DND-41 (cell line): ENCODE measurements around the gene ERO1B.

Experiments
- ATAC-seq: fragments of 200-7000 bp; cut with Tn5 transposase; 3 replicates; pipeline ENCODE4 v1.9.1; 2021; ENCODE audit warnings: low read depth; ENCODE audit not compliant: insufficient read depth
- DNase-seq: peaks from one replicate; pipeline ENCODE4 v3.0.0-alpha.2; 2020
- H2AFZ ChIP-seq: 2 replicates; pipeline ENCODE4 v1.6.0; 2012; ENCODE audit warnings: low read depth, low read length
- H3K27ac ChIP-seq: 2 replicates; pipeline ENCODE4 v1.5.1; 2012; ENCODE audit warnings: low read length, inconsistent platforms
- H3K27me3 ChIP-seq: fragments of 200-600 bp; sonication (generic); 2 replicates; pipeline ENCODE4 v1.6.0; 2012; ENCODE audit warnings: low read length, mild to moderate bottlenecking, inconsistent platforms; ENCODE audit not compliant: insufficient read depth, poor library complexity
- H3K36me3 ChIP-seq: 2 replicates; pipeline ENCODE4 v1.5.1; 2012; ENCODE audit warnings: low read length, inconsistent platforms; ENCODE audit not compliant: insufficient read depth
- H3K4me1 ChIP-seq: 2 replicates; pipeline ENCODE4 v1.5.1; 2012; ENCODE audit warnings: mild to moderate bottlenecking, low read length; ENCODE audit not compliant: insufficient read depth
- H3K4me2 ChIP-seq: 2 replicates; pipeline ENCODE4 v1.6.0; 2012; ENCODE audit warnings: mild to moderate bottlenecking, moderate library complexity, low read length, inconsistent platforms; ENCODE audit not compliant: insufficient read depth
- H3K4me3 ChIP-seq, 2 experiments: fragments of 200-600 bp in 1 of 2; shearing (Covaris generic) in 1 of 2; 2 replicates each; pipeline ENCODE4 v1.5.1; 2012 to 2016; ENCODE audit warnings: inconsistent platforms in 2 of 2, low read length in 2 of 2, mild to moderate bottlenecking in 2 of 2, low read depth in 1 of 2, moderate library complexity in 1 of 2
- H3K79me2 ChIP-seq: 2 replicates; pipeline ENCODE4 v1.6.0; 2012; ENCODE audit warnings: low read length, inconsistent platforms; ENCODE audit not compliant: insufficient read depth
- H3K9ac ChIP-seq: 2 replicates; pipeline ENCODE4 v1.6.0; 2012; ENCODE audit warnings: low read depth, mild to moderate bottlenecking, inconsistent platforms, low read length, moderate library complexity
- H3K9me3 ChIP-seq: 2 replicates; pipeline ENCODE4 v1.5.1; 2012; ENCODE audit warnings: low read length, moderate library complexity, mild to moderate bottlenecking, inconsistent platforms; ENCODE audit not compliant: insufficient read depth, severe bottlenecking
- H4K20me1 ChIP-seq: 2 replicates; pipeline ENCODE4 v1.6.0; 2012; ENCODE audit warnings: low read length; ENCODE audit not compliant: insufficient read depth
- EZH2 ChIP-seq: IDR thresholded peaks from 3 replicates; pipeline ENCODE4 v1.6.1; 2012; ENCODE audit warnings: borderline replicate concordance, low read depth, mild to moderate bottlenecking, moderate library complexity, low read length, inconsistent platforms; ENCODE audit not compliant: severe bottlenecking
- TF ChIP-seq, protein P1 (sequence below): IDR thresholded peaks from 2 replicates; pipeline ENCODE4 v1.5.1; 2012; ENCODE audit warnings: borderline replicate concordance, low read length, moderate library complexity, mild to moderate bottlenecking; ENCODE audit not compliant: poor library complexity, severe bottlenecking; ENCODE audit errors: extremely low read depth

Gene ERO1B

DNA sequence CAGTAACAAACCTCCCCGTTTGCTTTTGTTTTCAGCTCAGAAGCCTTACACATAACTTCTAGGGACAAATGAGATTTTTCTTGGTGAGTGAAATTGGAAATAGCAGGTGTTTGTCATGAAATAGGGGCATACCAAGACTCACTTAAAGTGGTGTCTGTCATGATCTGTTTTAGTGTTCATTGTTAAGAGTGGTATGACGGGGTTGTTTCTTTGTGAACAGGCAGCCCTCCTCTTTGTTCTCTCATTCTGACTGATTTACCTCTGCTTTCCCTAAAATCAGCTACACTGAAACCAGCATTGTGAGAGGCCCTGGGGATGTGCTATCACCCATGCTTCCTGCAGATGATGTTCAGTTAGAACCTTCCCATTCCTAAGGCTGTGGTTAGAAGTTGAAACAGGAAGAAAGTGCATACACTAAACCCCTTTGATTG lies 2.5 kb upstream of the ERO1B start:
- H3K9ac ChIP-seq: peak overlapping the region; percentile 30
- TF ChIP-seq EZH2: no peak
- TF ChIP-seq, protein P1, sequence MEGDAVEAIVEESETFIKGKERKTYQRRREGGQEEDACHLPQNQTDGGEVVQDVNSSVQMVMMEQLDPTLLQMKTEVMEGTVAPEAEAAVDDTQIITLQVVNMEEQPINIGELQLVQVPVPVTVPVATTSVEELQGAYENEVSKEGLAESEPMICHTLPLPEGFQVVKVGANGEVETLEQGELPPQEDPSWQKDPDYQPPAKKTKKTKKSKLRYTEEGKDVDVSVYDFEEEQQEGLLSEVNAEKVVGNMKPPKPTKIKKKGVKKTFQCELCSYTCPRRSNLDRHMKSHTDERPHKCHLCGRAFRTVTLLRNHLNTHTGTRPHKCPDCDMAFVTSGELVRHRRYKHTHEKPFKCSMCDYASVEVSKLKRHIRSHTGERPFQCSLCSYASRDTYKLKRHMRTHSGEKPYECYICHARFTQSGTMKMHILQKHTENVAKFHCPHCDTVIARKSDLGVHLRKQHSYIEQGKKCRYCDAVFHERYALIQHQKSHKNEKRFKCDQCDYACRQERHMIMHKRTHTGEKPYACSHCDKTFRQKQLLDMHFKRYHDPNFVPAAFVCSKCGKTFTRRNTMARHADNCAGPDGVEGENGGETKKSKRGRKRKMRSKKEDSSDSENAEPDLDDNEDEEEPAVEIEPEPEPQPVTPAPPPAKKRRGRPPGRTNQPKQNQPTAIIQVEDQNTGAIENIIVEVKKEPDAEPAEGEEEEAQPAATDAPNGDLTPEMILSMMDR: no peak
- H3K4me1 ChIP-seq: peaks cover 53% of the 10 kb centered on the region
- no peaks in the 10 kb centered on the region for H3K27me3 ChIP-seq
- peak overlapping the region; percentile 64 for H2AFZ ChIP-seq
- H3K9me3 ChIP-seq: no peaks in the 10 kb centered on the region
- peak overlapping the region; percentile 65 for H3K4me2 ChIP-seq
- H3K36me3 ChIP-seq: no peaks in the 10 kb centered on the region; the same call in 1 of the 2 replicates
- H3K79me2 ChIP-seq: peaks cover 13% of the 10 kb centered on the region; the same call in 1 of the 2 replicates
- peak overlapping the region; percentile 80 for H3K27ac ChIP-seq
- peak; percentile 50 for ATAC-seq
- DNase-seq: peak; percentile 49
- H4K20me1 ChIP-seq: no peaks in the 10 kb centered on the region
- H3K4me3 ChIP-seq: peak overlapping the region in 1 of 2 experiments; percentile 26; a peak in 2 of 4 replicates

DNA sequence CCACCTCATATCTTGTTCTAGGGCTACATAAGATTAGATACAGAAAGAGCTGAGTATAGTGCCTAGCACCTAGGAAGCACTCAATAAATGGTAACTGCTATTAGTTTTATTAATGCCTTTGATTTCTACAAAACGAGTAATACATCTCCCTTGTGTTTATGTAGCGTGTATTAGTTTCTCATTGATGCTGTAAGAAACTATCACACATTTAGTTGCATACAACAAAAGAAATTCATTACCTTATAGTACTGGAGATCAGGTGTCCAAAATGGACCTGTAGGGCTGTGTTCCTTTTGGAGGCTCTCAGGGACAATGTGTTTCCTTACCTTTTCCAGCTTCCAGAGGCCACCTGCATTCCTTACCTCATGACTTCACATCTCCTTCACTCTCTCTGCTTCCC lies 961 bp upstream of the ERO1B start:
- ATAC-seq: no peak
- TF ChIP-seq, protein P1: no peak
- no peak for TF ChIP-seq EZH2
- Histone ChIP-seq H4K20me1 (no peaks in the 10 kb centered on the region), H3K27me3 (no peaks in the 10 kb centered on the region), H2AFZ (peak overlapping the region; percentile 96), H3K27ac (peak overlapping the region; percentile 81; the same call in 1 of the 2 replicates), H3K36me3 (no peaks in the 10 kb centered on the region; the same call in 1 of the 2 replicates), H3K4me3 (peak overlapping the region; percentile 61 to 98; a peak in 3 of 4 replicates), H3K9ac (peak overlapping the region; percentile 93), H3K79me2 (peaks cover 13% of the 10 kb centered on the region; the same call in 1 of the 2 replicates), H3K4me2 (peak overlapping the region; percentile 99), H3K9me3 (no peaks in the 10 kb centered on the region), H3K4me1 (peaks cover 53% of the 10 kb centered on the region)
- DNase-seq: no peak

DNA sequence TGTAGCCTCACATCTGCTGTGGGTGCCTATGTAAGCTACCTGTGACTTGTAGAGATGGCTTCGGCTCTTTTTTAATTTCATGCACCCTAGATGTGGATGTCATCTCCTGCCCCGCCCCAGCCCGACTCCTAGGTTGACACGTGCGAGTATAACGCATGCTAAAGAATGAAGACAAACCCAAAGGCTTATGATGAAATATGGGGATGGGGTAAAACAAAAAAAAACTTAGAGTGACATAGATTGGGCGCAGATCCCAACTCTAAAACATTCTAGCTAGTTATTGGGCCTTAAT lies 613 bp upstream of the ERO1B start:
- Histone ChIP-seq H3K9ac (peak overlapping the region; percentile 93), H3K4me1 (peaks cover 53% of the 10 kb centered on the region), H3K4me2 (peak overlapping the region; percentile 99), H2AFZ (peak overlapping the region; percentile 96), H3K27ac (peak overlapping the region; percentile 81), H3K9me3 (no peaks in the 10 kb centered on the region), H3K4me3 (peak overlapping the region; percentile 61 to 98), H3K27me3 (no peaks in the 10 kb centered on the region), H4K20me1 (no peaks in the 10 kb centered on the region), H3K79me2 (peaks cover 13% of the 10 kb centered on the region; the same call in 1 of the 2 replicates), H3K36me3 (no peaks in the 10 kb centered on the region; the same call in 1 of the 2 replicates)
- DNase-seq (no peak), ATAC-seq (no peak; the same call in 1 of the 3 replicates)
- TF ChIP-seq, protein P1: no peak
- no peak for TF ChIP-seq EZH2

DNA sequence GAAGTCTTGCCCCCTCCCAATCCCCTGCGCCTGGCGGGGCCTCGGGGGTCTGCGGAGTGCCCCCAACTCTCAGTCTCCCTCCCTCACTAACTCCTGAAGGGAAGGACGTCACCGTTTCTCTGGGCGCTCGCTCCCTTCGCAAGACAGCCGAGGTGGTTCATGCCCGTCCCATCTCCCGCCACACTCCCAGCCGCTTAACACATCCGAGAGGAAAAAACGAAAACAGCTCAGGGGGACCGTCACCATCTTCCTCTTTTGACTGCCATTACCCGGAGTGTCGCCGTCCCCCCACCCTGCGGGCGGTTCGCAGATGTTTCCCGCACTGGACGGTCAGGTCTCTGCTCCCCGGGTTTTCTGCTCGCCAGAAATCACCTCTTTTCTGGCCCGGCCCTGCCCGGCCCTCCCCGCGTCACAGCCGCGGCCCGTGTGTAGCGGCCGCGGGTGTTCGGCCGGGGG lies 532 bp downstream of the ERO1B start:
- no peaks in the 10 kb centered on the region for H3K9me3 ChIP-seq
- peak overlapping the region; percentile 75 for H3K27ac ChIP-seq
- H3K9ac ChIP-seq: peak overlapping the region; percentile 93
- no peaks in the 10 kb centered on the region for H4K20me1 ChIP-seq
- peak; percentile 34 for DNase-seq
- ATAC-seq: peak; percentile 13
- TF ChIP-seq, protein P1: no peak
- TF ChIP-seq EZH2: no peak
- H3K79me2 ChIP-seq: peaks cover 13% of the 10 kb centered on the region; the same call in 1 of the 2 replicates
- H3K27me3 ChIP-seq: no peaks in the 10 kb centered on the region
- H3K4me3 ChIP-seq: peak overlapping the region; percentile 61 to 98
- peak overlapping the region; percentile 99 for H3K4me2 ChIP-seq
- peaks cover 53% of the 10 kb centered on the region for H3K4me1 ChIP-seq
- no peaks in the 10 kb centered on the region; the same call in 1 of the 2 replicates for H3K36me3 ChIP-seq
- H2AFZ ChIP-seq: peak overlapping the region; percentile 86
